Activated naive CD8-positive, alpha-beta T cell treated with anti-CD3 and anti-CD28 coated beads for 36 hours (primary cell): ENCODE results near the gene ZSWIM5. TPM values are rescaled to one million over a fixed set of nuclear protein-coding genes. Genes with fewer than 3 reads are reported as not detected.
"Not testable (repeated sequence)": the region's sequence is repeated elsewhere in the genome, so short reads cannot be mapped to it uniquely, and the experiment has no call there.

Experiments
- DNase-seq: peaks from one replicate; pipeline ENCODE4 v3.0.0; 2021
- H3K27ac Mint-ChIP-seq: one replicate; pipeline ENCODE4 v1.8.0; 2022; ENCODE audit warnings: mild to moderate bottlenecking, moderate library complexity, mixed read lengths
- H3K27me3 Mint-ChIP-seq: one replicate; pipeline ENCODE4 v1.8.0; 2022; ENCODE audit warnings: mild to moderate bottlenecking, mixed read lengths
- H3K36me3 Mint-ChIP-seq: one replicate; pipeline ENCODE4 v1.8.0; 2021; ENCODE audit warnings: mild to moderate bottlenecking, mixed read lengths
- H3K4me1 Mint-ChIP-seq: one replicate; pipeline ENCODE4 v1.8.0; 2021; ENCODE audit warnings: mixed read lengths
- H3K4me3 Mint-ChIP-seq: one replicate; pipeline ENCODE4 v1.8.0; 2022; ENCODE audit warnings: mild to moderate bottlenecking, moderate library complexity, mixed read lengths
- H3K9me3 Mint-ChIP-seq: one replicate; pipeline ENCODE4 v1.8.0; 2022; ENCODE audit warnings: mixed read lengths
- total RNA-seq, 2 experiments: library from RNA; stranded (reverse); gene quantifications; one replicate each; pipeline ENCODE4 v1.2.3, GENCODE V29; 2021

ZSWIM5 gene
- total RNA-seq, 2 experiments from 2014 or later = 0.37 to 0.58 TPM

DNA sequence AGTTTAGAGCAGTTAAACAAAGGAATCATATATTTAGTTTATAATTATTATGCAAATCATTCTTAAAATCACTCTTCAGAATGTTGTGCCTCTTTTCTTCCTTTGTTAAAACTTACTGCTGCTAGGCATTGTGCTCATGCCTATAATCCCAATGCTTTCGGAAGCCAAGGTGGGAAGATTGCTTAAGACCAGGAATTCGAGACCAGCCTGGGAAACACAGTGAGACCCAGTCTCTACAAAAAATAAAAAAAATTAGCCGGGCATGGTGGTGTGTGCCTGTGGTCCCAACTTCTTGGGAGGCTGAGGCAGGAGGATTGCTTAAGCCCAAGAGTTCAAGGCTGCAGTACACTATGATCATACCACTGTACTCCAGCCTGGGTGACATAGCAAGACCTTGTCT lies 33.6 kb downstream of the ZSWIM5 start:
- Mint-ChIP-seq H3K27ac (no peak overlapping the region), H3K4me3 (no peak overlapping the region), H3K9me3 (no peaks in the 10 kb centered on the region), H3K4me1 (no peaks in the 10 kb centered on the region), H3K36me3 (no peaks in the 10 kb centered on the region), H3K27me3 (no peaks in the 10 kb centered on the region)
- no peak for DNase-seq

DNA sequence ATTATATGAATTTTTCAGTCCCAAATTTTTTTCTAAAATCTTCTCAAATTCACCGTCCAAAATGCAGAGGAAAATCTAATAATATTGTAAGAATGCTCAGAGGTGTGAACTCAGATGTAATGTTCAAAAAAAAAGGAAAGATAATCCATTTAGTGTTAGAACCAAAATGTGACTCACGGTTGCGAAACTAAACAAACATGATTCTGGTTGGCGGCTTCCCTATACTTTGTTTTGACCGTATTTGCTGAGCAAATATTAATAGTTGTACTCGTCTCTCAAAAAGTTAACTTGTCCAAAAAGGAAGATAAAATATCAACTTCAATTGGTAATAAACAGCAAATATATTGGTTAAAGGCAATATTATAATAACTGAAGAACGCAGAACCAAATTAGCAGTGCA lies 34.4 kb downstream of the ZSWIM5 start:
- H3K27ac Mint-ChIP-seq = no peak overlapping the region
- no peaks in the 10 kb centered on the region for H3K36me3 Mint-ChIP-seq
- no peaks in the 10 kb centered on the region for H3K27me3 Mint-ChIP-seq
- H3K4me1 Mint-ChIP-seq = no peaks in the 10 kb centered on the region
- no peak overlapping the region for H3K4me3 Mint-ChIP-seq
- no peaks in the 10 kb centered on the region for H3K9me3 Mint-ChIP-seq
- no peak for DNase-seq

DNA sequence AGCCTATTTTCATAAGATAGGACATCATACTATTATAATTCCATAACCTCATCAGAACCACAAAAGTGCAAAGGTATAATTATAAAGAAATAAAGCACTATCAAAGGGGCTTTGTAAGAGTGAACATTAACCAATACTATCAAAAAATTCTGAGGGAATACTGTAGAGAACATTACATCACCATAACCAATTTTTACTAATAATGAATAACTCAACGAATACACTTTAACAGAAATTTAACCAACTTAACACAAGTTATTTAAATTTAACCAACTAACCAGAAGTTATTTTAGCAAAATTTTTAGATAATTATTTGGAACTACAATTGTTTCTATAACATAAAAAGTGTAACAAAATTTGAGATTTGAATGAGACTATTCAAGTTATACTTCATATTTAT lies 34.8 kb downstream of the ZSWIM5 start:
- no peak overlapping the region for H3K4me3 Mint-ChIP-seq
- H3K27ac Mint-ChIP-seq = no peak overlapping the region
- H3K27me3 Mint-ChIP-seq = no peaks in the 10 kb centered on the region
- no peaks in the 10 kb centered on the region for H3K36me3 Mint-ChIP-seq
- H3K9me3 Mint-ChIP-seq = no peaks in the 10 kb centered on the region
- DNase-seq = no peak
- no peaks in the 10 kb centered on the region for H3K4me1 Mint-ChIP-seq

DNA sequence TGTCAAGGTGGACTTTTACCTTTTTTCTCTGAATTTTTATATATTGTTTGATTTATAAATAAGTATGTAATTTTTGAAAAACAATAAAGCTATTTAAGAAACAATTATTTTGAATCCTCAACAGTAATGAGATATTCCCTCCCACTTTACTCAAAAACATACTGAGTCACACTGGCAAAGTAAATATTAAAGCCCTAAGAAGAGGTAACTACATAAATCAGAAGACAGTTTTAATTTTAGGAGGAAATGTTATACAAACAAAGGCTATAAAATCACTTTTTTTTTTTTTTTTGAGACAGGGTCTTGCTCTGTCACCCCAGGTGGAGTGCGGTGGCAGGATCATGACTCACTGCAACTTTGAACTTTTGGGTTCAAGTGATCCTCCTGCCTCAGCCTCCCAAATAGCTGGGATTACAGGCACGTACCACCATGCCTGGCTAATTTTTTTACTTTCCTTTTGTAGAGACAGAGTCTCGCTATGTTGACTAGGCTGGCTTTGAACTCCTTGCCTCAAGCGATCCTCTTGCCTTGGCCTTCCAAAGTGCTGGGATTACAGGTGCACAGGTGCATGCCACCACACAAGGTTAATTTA lies 36.2 kb downstream of the ZSWIM5 start:
- Mint-ChIP-seq H3K9me3 (no peaks in the 10 kb centered on the region), H3K27me3 (no peaks in the 10 kb centered on the region), H3K27ac (no peak overlapping the region), H3K4me1 (no peaks in the 10 kb centered on the region), H3K4me3 (no peak overlapping the region), H3K36me3 (no peaks in the 10 kb centered on the region)
- no peak for DNase-seq

DNA sequence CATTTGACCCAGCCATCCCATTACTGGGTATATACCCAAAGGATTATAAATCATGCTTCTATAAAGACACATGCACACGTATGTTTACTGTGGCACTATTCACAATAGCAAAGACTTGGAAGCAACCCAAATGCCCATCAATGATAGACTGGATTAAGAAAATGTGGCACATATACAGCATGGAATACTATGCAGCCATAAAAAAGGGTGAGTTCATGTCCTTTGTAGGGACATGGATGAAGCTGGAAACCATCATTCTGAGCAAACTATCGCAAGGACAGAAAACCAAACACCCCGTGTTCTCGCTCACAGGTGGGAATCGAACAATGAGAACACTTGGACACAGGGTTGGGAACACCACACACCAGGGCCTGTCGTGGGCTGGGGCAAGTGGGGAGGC lies 38.5 kb downstream of the ZSWIM5 start:
- H3K4me1 Mint-ChIP-seq, DNase-seq, H3K4me3 Mint-ChIP-seq, H3K27ac Mint-ChIP-seq, H3K36me3 Mint-ChIP-seq, H3K27me3 Mint-ChIP-seq: not testable (repeated sequence)
- H3K9me3 Mint-ChIP-seq = peaks cover 15% of the 10 kb centered on the region

DNA sequence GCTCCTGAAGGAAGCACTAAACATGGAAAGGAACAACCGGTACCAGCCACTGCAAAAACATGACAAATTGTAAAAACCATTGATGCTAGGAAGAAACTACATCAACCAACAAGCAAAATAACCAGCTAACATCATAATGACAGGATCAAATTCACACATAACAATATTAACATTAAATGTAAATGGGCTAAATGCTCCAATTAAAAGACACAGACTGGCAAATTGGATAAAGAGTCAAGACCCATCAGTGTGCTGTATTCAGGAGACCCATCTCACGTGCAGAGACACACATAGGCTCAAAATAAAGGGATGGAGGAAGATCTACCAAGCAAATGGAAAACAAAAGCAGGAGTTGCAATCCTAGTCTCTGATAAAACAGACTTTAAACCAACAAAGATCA lies 42.1 kb downstream of the ZSWIM5 start:
- H3K9me3 Mint-ChIP-seq = peaks cover 16% of the 10 kb centered on the region
- not testable (repeated sequence) for H3K36me3 Mint-ChIP-seq, H3K27ac Mint-ChIP-seq, DNase-seq, H3K4me3 Mint-ChIP-seq, H3K4me1 Mint-ChIP-seq, H3K27me3 Mint-ChIP-seq

DNA sequence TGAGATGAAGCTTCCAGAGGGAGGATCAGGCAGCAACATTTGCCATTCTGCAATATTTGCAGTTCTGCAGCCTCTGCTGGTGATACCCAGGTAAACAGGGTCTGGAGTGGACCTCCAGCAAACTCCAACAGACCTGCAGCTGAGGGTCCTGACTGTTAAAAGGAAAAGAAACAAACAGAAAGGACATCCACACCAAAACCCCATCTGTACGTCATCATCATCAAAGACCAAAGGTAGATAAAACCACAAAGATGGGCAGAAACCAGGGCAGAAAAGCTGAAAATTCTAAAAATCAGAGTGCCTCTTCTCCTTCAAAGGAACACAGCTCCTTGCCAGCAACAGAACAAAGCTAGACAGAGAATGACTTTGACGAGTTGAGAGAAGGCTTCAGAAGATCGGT lies 43.3 kb downstream of the ZSWIM5 start:
- DNase-seq, H3K27me3 Mint-ChIP-seq, H3K4me3 Mint-ChIP-seq, H3K36me3 Mint-ChIP-seq, H3K4me1 Mint-ChIP-seq, H3K27ac Mint-ChIP-seq: not testable (repeated sequence)
- H3K9me3 Mint-ChIP-seq = peaks cover 16% of the 10 kb centered on the region

DNA sequence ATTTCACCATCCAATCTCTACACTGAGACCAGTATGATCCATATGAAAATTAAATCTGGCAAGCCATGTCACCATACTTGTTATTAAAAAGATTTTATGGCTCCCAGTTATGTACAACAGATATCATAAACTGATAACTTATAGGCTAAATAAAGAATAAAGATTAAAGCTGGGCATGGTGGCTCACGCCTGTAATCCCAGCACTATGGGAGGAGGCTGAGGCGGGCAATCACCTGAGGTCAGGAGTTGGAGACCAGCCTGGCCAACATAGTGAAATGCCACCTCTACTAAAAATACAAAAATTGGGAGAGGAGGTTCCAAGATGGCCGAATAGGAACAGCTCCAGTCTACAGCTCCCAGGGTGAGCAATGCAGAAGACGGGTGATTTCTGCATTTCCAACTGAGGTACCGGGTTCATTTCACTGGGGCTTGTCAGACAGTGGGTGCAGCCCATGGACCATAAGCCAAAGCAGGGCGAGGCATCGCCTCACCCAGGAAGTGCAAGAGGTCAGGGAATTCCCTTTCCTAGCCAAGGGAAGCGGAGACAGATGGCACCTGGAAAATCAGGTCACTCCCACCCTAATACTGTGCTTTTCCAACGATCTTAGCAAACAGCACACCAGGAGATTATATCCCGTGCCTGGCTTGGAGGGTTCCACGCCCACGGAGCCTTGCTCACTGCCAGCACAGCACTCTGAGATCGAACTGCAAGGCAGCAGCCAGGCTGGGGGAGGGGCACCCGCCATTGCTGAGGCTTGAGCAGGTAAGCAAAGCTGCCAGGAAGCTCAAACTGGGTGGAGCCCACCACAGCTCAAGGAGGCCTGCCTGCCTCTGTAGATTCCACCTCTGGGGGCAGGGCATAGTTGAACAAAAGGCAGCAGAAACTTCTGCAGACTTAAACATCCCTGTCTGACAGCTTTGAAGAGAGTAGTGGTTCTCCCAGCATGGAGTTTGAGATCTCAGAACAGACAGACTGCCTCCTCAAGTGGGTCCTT lies 44.1 kb downstream of the ZSWIM5 start:
- H3K9me3 Mint-ChIP-seq = peaks cover 16% of the 10 kb centered on the region
- H3K27ac Mint-ChIP-seq, H3K4me1 Mint-ChIP-seq, DNase-seq, H3K27me3 Mint-ChIP-seq, H3K4me3 Mint-ChIP-seq, H3K36me3 Mint-ChIP-seq: not testable (repeated sequence)

DNA sequence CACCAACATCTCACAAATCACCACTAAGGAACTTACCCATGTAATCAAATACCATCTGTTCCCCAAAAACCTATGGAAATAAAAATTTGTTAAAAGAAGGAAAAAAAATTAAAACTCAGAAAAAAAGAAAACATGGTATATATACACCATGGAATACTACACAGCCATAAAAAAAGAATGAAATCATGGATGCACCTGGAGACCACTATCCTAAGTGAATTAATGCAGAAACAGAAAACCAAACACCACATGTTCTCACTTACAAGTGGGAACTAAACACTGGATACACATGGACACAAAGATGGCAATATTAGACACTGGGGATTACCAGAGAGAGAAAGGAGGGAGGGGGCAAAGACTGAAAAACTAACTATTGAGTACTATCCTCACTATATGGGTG lies 50.4 kb downstream of the ZSWIM5 start:
- H3K27me3 Mint-ChIP-seq = peaks cover 5% of the 10 kb centered on the region
- no peak for DNase-seq
- H3K9me3 Mint-ChIP-seq = peaks cover 8% of the 10 kb centered on the region
- H3K27ac Mint-ChIP-seq = no peak overlapping the region
- H3K4me1 Mint-ChIP-seq = no peaks in the 10 kb centered on the region
- H3K36me3 Mint-ChIP-seq = peaks cover 2% of the 10 kb centered on the region
- no peak overlapping the region for H3K4me3 Mint-ChIP-seq

DNA sequence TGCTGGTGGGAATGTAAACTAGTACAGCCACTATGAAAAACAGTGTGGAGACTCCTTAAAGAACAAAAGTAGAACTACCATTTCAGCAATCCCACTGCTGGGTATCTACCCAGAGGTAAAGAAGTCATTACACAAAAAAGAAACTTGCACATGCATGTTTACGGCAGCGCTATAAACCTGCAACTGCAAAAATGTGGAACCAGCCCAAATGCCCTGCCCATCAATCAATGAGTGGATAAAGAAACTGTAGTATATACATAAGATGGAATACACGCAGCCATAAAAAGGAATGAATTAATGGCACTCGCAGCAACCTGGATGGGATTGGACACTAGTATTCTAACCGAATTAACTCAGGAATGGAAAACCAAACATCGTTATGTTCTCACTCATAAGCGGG lies 51.0 kb downstream of the ZSWIM5 start:
- H3K36me3 Mint-ChIP-seq = peaks cover 2% of the 10 kb centered on the region
- H3K27ac Mint-ChIP-seq = no peak overlapping the region
- peaks cover 8% of the 10 kb centered on the region for H3K9me3 Mint-ChIP-seq
- H3K4me3 Mint-ChIP-seq = no peak overlapping the region
- H3K27me3 Mint-ChIP-seq = peaks cover 5% of the 10 kb centered on the region
- DNase-seq = no peak
- H3K4me1 Mint-ChIP-seq = no peaks in the 10 kb centered on the region

DNA sequence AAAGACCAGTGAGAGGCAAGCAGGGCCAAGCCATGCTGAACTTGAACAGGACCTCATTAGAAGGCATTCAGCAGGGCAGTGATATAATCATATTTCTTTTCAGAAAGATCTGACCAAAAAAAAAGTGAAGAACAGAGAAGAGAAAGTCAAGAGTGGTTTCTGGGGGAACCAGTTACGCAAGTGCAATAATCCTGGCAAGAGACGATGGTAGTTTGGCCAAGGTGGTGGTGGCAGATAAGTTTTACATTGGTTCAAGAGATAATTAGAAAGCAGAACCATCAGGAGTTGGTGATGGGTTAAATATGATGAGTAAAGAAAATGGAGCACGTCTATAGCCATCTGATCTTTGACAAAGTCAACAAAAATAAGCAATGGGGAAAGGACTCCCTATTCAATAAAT lies 54.3 kb downstream of the ZSWIM5 start:
- Mint-ChIP-seq H3K4me3 (no peak overlapping the region), H3K9me3 (peaks cover 8% of the 10 kb centered on the region), H3K36me3 (peaks cover 2% of the 10 kb centered on the region), H3K4me1 (no peaks in the 10 kb centered on the region), H3K27ac (no peak overlapping the region), H3K27me3 (peaks cover 5% of the 10 kb centered on the region)
- no peak for DNase-seq

DNA sequence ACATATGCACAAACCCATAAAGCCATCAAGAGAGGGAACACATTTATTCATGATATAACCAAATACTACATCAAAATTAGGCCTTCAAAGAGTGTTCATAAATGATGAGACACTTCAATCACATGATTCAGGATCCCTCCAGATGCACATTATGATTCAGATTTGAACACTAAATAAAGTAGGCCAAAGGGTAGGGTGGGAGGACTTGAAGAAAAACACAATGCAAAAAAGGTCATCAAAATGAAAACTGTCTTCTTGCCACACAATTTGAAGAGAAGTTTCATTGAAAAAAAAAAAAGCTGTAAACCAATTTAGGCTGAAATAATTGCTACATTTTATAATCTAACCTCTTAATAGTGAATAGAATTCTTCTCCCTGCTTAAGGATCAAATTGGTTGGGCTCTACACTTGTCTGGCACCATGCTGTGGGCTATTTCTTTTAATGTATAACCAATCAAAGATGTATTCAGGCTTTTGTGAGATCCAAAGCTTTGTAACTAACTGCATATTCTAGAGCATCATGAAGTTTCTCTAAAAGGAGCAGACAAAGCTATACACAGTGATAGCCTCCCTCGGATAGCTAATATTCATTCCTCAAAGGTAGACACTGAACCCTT lies 58.1 kb downstream of the ZSWIM5 start:
- H3K4me1 Mint-ChIP-seq = no peaks in the 10 kb centered on the region
- no peaks in the 10 kb centered on the region for H3K27me3 Mint-ChIP-seq
- peaks cover 2% of the 10 kb centered on the region for H3K36me3 Mint-ChIP-seq
- no peak overlapping the region for H3K4me3 Mint-ChIP-seq
- no peak for DNase-seq
- H3K27ac Mint-ChIP-seq = no peak overlapping the region
- H3K9me3 Mint-ChIP-seq = peaks cover 1% of the 10 kb centered on the region

DNA sequence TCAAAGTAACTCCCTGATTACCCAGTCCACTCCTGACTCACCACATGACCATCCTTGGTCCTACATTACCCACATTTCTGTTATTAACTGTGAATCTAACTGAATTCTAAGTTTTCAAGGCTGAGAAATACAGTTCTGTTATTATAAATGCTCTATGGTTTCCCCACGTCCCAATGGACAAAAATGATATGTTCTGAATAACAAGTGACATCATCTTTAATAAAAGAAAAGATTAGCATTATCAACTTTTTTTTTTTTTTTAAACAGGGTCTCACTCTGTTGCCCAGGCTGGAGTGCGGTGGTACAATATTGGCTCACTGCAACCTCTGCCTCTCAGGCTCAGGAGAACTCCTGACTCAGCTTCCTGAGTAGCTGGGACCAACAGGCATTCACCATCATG lies 59.6 kb downstream of the ZSWIM5 start:
- Mint-ChIP-seq H3K4me1 (no peaks in the 10 kb centered on the region), H3K27ac (no peak overlapping the region), H3K27me3 (no peaks in the 10 kb centered on the region), H3K9me3 (no peaks in the 10 kb centered on the region), H3K4me3 (no peak overlapping the region), H3K36me3 (no peaks in the 10 kb centered on the region)
- no peak for DNase-seq

DNA sequence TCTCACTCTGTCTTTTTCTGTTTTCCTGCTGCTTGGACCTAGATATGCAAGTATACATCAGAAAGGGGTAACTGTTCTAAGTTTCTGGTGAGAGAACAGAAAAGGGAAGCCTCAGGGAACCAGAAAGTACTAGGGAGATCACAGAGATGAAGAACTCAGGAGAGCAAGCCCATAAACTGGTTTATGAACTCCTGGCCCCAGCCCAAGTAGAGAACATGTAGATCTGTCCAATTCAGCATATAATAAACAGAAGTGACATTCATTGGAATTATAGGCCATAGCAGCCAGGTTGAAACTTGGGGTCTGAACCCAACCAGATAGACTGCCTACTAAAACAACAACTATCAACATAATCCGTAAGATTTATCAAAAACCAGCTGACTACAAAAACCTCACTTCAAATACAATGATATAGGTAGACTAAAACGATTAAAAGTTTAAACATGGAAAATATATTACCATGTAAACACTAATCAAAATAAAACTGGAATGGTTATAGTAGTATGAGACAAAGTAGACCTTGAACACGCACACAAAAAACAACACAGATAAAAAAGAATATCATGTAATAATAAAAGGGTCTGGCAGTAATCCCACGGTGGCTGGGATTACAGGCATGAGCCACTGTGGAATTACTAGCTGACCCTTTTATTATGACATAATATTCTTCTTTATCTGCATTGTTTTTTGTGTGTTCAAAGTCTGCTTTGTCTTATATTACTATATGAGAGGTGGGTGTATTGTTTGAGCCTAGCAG lies 65.0 kb downstream of the ZSWIM5 start:
- H3K4me1 Mint-ChIP-seq = no peaks in the 10 kb centered on the region
- no peak overlapping the region for H3K4me3 Mint-ChIP-seq
- peaks cover 11% of the 10 kb centered on the region for H3K27me3 Mint-ChIP-seq

DNA sequence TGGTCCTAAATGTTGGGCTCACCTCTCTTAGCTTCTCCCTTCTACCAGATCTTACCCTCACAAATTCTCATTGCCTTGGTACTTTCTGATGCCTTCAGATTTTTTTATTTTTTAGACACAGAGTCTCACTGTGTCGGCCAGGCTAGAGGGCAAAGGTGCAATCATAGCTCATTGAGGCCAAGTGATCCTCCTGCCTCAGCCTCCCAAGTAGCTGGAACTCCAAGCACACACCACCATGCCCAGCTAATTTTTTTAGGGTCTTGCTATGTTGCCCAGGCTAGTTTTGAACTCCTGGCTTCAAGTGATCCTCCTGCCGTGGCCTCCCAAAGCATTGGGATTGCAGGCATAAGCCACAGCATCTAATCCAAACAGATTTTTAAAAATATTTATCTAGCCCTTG lies 69.4 kb downstream of the ZSWIM5 start:
- peaks cover 1% of the 10 kb centered on the region for H3K9me3 Mint-ChIP-seq
- H3K27me3 Mint-ChIP-seq = peaks cover 11% of the 10 kb centered on the region
- H3K27ac Mint-ChIP-seq = no peak overlapping the region
- no peaks in the 10 kb centered on the region for H3K36me3 Mint-ChIP-seq
- DNase-seq = no peak
- H3K4me1 Mint-ChIP-seq = peaks cover 4% of the 10 kb centered on the region
- H3K4me3 Mint-ChIP-seq = no peak overlapping the region

More for the DNA sequence above, 65.0 kb downstream of the ZSWIM5 start:
- Mint-ChIP-seq H3K27ac (no peak overlapping the region), H3K9me3 (no peaks in the 10 kb centered on the region), H3K36me3 (no peaks in the 10 kb centered on the region)
- DNase-seq = no peak
